HepG2 (cell line): ENCODE data around the gene SOX4. TPM values are rescaled to one million over a fixed set of nuclear protein-coding genes. Genes with fewer than 3 reads are reported as not detected.

Experiments used
- BCLAF1 ChIP-seq: fragments of 450-650 bp; IDR thresholded peaks from 2 replicates; pipeline ENCODE4 v1.6.1; 2017; ENCODE audit warnings: mild to moderate bottlenecking
- CC2D1A ChIP-seq: sonication (generic); formaldehyde crosslinking; IDR thresholded peaks from 2 replicates; pipeline ENCODE4 v1.8.1; 2023; ENCODE audit warnings: mild to moderate bottlenecking, missing genetic modification reagents
- DMTF1 ChIP-seq: sonication (generic); formaldehyde crosslinking; IDR thresholded peaks from 2 replicates; pipeline ENCODE4 v1.4.0; 2020; ENCODE audit warnings: mild to moderate bottlenecking, missing genetic modification reagents
- KDM6A ChIP-seq: IDR thresholded peaks from 2 replicates; pipeline ENCODE4 v1.6.1; 2016; ENCODE audit warnings: low read depth
- POLR2A ChIP-seq, 2 experiments: IDR thresholded peaks; 2 replicates each; pipeline ENCODE4 v1.6.1; 2011; ENCODE audit warnings: low read depth in 2 of 2, low read length in 2 of 2, mild to moderate bottlenecking in 1 of 2, moderate library complexity in 1 of 2; ENCODE audit not compliant: insufficient read depth in 1 of 2
- RXRA ChIP-seq: sonication (generic); formaldehyde crosslinking; IDR thresholded peaks from 2 replicates; pipeline ENCODE4 v1.5.1; 2020; ENCODE audit warnings: missing genetic modification reagents
- TFDP1 ChIP-seq: IDR thresholded peaks from 2 replicates; pipeline ENCODE4 v1.6.1; 2016; ENCODE audit warnings: missing compliant biosample characterization, missing genetic modification reagents, borderline replicate concordance
- TRIM22 ChIP-seq: fragments of 450-650 bp; IDR thresholded peaks from 2 replicates; pipeline ENCODE4 v1.6.1; 2017
- ZBTB3 ChIP-seq: sonication (generic); formaldehyde crosslinking; IDR thresholded peaks from 2 replicates; pipeline ENCODE4 v1.4.0; 2020; ENCODE audit warnings: low read depth, mild to moderate bottlenecking, moderate library complexity, missing genetic modification reagents, borderline replicate concordance
- ZNF136 ChIP-seq: sonication (generic); formaldehyde crosslinking; IDR thresholded peaks from 2 replicates; pipeline ENCODE4 v1.8.1; 2022; ENCODE audit warnings: low read depth, mild to moderate bottlenecking, moderate library complexity, missing genetic modification reagents
- ZNF160 ChIP-seq: sonication (generic); formaldehyde crosslinking; IDR thresholded peaks from 2 replicates; pipeline ENCODE4 v1.8.0; 2022; ENCODE audit warnings: mild to moderate bottlenecking, inconsistent platforms, missing genetic modification reagents
- ZNF180 ChIP-seq: sonication (generic); formaldehyde crosslinking; IDR thresholded peaks from 2 replicates; pipeline ENCODE4 v1.4.0; 2020; ENCODE audit warnings: low read depth, missing genetic modification reagents, borderline replicate concordance
- ZNF33B ChIP-seq: sonication (generic); formaldehyde crosslinking; IDR thresholded peaks from 2 replicates; pipeline ENCODE4 v1.5.1; 2020; ENCODE audit warnings: mild to moderate bottlenecking, missing genetic modification reagents
- ZNF556 ChIP-seq: sonication (generic); formaldehyde crosslinking; IDR thresholded peaks from 2 replicates; pipeline ENCODE4 v1.4.0; 2020; ENCODE audit warnings: mild to moderate bottlenecking, missing genetic modification reagents, borderline replicate concordance
- ZNF75D ChIP-seq: sonication (generic); formaldehyde crosslinking; IDR thresholded peaks from 2 replicates; pipeline ENCODE4 v1.8.1; 2023; ENCODE audit warnings: missing genetic modification reagents, mild to moderate bottlenecking, borderline replicate concordance
- polyA plus RNA-seq, 8 experiments: library from polyadenylated mRNA; depleted of rRNA in 3 of 8; stranded (reverse) in 7 of 8; unstranded in 1 of 8; fragments of >200 nt; fragmentation: Illumina TruSeq in 4 of 8; extraction: Trizol in 4 of 8; gene quantifications; 2 replicates each; pipeline versions ENCODE4 v1.2.1 to v1.2.3, GENCODE V29; 2011 to 2016; ENCODE audit warnings: low read depth in 4 of 8, missing spikeins in 1 of 8, mixed read lengths in 1 of 8; ENCODE audit not compliant: insufficient read depth in 1 of 8
- total RNA-seq, 5 experiments: library from RNA; depleted of rRNA; stranded (reverse); fragments of >200 nt; fragmentation: Illumina TruSeq; extraction: Trizol; gene quantifications; 2 replicates each; pipeline ENCODE4 v1.2.3, GENCODE V29; 2016; ENCODE audit warnings: low read depth in 1 of 5

Gene SOX4
- total and polyA plus RNA-seq, 2 of the 13 experiments (the other 11 are each of a cell fraction or from before 2014, with no cell fraction given): 2.6 to 3.4 TPM

GRCh38 chr6:21594416-21595281 lies 1.1 kb downstream of the SOX4 start (continued):
- TF ChIP-seq BCLAF1: no peak
- TF ChIP-seq CC2D1A (CRISPR knock-in tag): no peak
- TF ChIP-seq KDM6A: no peak
- peak; percentile 41; the same call in 1 of the 2 replicates for TF ChIP-seq TFDP1
- TF ChIP-seq ZNF33B (CRISPR knock-in tag): no peak
- TF ChIP-seq ZBTB3 (CRISPR knock-in tag): no peak
- no peak; the same call in 1 of the 2 replicates for TF ChIP-seq ZNF136 (CRISPR knock-in tag)
- TF ChIP-seq TRIM22: no peak
- TF ChIP-seq ZNF75D (CRISPR knock-in tag): no peak
- no peak for TF ChIP-seq POLR2A (IDR thresholded peaks at IDR 0.05; ENCODE audit: insufficient read depth in 1 of 2, low read depth in 2 of 2, low read length in 2 of 2)
- TF ChIP-seq ZNF556 (CRISPR knock-in tag): peak; percentile 48; the same call in 1 of the 2 replicates
- TF ChIP-seq DMTF1 (CRISPR knock-in tag): no peak; the same call in 1 of the 2 replicates
- TF ChIP-seq ZNF160: no peak
- no peak for TF ChIP-seq ZNF180 (CRISPR knock-in tag)
- TF ChIP-seq RXRA (CRISPR knock-in tag): no peak
